Fibroblast of pulmonary artery (primary cell): ENCODE data around the gene FABP2.
"Not testable (repeated sequence)": the region's sequence is repeated elsewhere in the genome, so short reads cannot be mapped to it uniquely, and the experiment has no call there.

ENCODE experiments used
- DNase-seq: peaks from one replicate; pipeline ENCODE4 v3.0.0-alpha.2; 2010; ENCODE audit warnings: low read depth
- H3K4me3 ChIP-seq: replicated peaks from 2 replicates; pipeline ENCODE4 v1.5.1; 2011; ENCODE audit warnings: low read depth, mild to moderate bottlenecking, control low read depth, low read length, moderate library complexity
- TF ChIP-seq, protein P1 (sequence below): IDR thresholded peaks from 2 replicates; pipeline ENCODE4 v1.5.1; 2011; ENCODE audit warnings: mild to moderate bottlenecking, control low read depth, low read length, inconsistent platforms; ENCODE audit errors: missing control alignments

The FABP2 gene

DNA sequence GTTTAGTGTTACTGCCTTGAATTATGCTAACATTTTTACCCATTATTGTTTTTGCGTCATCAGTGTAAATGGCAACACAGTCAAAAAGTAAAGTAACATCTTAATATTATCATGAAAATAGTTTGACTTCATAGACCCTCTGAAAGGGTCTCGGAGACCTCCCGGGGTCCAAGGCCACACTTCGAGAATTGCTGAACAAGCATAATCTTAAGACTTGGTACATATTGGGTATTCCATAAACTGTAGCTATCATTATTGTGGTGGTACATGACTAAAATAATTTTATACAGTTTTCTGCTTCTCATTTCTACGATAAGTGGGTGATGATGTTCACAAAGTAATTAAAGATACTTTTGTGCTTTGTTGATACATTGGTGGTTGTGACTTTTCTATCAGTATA lies 32.6 kb downstream of the FABP2 start:
- no peak for DNase-seq
- no peak overlapping the region for H3K4me3 ChIP-seq
- TF ChIP-seq, protein P1, sequence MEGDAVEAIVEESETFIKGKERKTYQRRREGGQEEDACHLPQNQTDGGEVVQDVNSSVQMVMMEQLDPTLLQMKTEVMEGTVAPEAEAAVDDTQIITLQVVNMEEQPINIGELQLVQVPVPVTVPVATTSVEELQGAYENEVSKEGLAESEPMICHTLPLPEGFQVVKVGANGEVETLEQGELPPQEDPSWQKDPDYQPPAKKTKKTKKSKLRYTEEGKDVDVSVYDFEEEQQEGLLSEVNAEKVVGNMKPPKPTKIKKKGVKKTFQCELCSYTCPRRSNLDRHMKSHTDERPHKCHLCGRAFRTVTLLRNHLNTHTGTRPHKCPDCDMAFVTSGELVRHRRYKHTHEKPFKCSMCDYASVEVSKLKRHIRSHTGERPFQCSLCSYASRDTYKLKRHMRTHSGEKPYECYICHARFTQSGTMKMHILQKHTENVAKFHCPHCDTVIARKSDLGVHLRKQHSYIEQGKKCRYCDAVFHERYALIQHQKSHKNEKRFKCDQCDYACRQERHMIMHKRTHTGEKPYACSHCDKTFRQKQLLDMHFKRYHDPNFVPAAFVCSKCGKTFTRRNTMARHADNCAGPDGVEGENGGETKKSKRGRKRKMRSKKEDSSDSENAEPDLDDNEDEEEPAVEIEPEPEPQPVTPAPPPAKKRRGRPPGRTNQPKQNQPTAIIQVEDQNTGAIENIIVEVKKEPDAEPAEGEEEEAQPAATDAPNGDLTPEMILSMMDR, result no peak

DNA sequence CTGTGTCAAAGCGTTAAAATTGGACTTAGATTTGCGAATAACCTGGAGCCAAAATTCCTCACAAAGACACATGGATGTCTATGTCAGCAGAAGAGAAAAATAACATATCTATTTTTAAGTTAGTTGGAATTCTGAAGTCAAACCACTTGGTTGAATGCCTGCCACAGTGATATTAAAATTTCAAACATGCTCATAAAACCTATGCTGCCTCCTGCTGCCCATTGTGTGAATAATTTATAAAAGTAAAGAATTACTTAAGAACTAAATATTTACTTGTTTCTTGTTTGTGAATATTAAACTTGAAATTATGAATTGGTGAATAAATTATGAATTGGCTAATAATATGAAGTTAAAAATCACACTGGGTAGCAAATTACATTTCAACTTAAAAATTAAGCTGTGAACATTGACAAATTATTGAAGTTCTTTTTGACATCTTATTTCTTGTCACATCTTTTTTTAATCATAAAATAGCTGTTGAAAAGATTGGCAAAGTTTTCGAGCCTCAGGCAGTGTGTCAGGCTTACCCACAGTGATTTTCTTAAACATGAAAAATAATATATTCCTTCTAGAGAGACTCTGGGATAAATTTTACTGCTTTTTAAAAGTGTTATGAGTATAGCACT lies 35.4 kb downstream of the FABP2 start:
- no peak overlapping the region for H3K4me3 ChIP-seq
- TF ChIP-seq, protein P1, result peak; percentile 52
- DNase-seq, result peak; percentile 88

DNA sequence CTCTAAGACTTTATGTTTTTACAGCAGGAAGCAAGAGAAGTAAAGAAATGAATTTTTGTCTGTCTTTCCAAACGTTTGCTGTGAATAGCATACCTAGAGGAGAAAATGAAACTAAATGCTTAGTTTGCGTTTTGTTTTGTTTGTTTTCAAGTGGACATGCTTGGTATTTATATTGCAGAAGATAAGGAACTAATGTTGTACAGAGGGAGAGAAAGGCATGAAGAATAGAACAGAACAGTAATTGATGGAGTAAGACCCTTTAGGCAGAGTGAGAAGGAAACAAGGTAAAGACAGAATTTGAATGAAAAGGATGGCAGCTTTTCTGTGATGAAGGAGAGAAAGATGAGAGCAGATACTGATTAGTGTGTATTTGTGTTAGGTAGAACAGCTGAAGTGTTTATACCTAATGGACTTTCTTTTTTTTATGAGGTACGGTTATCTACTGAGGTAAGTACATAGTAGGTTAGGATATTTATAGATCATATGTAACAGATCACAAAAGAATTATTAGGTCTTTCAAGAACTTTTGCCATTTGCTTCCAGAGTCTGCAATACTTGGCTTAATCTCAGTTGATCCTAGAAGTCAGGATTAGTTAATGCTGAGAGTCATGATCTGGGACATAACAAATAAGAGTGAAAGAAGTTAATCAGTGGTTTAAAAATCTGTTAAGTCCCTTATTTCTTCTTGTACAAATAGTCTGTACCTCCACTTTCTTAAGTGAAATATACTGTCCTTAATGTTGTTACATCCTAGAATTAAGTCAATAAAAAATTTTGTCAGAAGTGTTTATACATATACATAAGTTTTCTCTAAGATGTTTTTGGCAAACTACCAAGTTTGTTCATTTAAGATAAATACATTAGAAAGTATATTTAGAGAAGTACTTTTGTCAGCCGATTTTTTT lies 36.8 kb downstream of the FABP2 start:
- DNase-seq, result peak; percentile 36
- peak overlapping the region; percentile 39 for H3K4me3 ChIP-seq
- TF ChIP-seq, protein P1, result peak; percentile 4

DNA sequence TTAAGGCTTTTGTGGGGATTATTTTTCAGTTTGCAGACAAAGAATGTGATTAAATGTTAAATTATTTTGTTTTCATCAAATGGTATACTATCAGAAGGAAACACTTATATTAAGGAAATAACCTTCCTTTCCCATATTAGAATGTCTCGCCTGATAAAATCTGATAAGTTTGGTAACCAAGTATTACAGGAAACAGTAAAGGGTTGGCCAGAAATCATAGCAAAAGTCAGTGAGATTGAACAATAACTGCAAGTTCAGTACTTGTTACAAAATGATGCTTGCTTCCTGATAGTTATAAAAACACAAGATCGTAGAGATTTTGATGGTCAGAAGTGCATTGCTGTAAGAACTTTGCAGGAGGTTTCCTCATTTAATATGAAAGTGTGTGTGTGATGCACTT lies 40.5 kb downstream of the FABP2 start:
- TF ChIP-seq, protein P1, result no peak
- DNase-seq, result peak; percentile 37
- H3K4me3 ChIP-seq, result no peak overlapping the region

DNA sequence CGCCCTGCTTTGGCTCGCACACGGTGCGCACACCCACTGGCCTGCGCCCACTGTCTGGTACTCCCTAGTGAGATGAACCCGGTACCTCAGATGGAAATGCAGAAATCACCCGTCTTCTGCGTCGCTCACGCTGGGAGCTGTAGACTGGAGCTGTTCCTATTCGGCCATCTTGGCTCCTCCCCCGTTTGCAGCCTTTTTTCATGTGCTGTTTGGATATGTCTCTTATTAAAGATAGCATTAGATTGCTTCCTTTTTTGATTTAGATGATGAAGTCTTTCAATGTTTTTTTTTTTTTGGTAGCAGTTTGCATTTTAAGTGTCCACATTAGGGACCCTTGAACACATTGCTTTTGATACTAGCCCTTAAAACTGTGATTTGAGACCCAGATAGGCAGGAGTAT lies 42.0 kb downstream of the FABP2 start:
- not testable (repeated sequence) for DNase-seq, H3K4me3 ChIP-seq

DNA sequence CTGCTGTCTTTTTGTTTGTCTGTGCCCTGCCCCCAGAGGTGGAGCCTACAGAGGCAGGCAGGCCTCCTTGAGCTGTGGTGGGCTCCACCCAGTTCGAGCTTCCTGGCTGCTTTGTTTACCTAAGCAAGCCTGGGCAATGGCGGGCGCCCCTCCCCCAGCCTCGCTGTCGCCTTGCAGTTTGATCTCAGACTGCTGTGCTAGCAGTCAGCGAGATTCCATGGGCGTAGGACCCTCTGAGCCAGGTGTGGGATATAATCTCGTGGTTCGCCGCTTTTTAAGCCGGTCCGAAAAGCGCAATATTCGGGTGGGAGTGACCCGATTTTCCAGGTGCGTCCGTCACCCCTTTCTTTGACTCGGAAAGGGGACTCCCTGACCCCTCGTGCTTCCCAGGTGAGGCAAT lies 42.4 kb downstream of the FABP2 start:
- not testable (repeated sequence) for DNase-seq, H3K4me3 ChIP-seq

DNA sequence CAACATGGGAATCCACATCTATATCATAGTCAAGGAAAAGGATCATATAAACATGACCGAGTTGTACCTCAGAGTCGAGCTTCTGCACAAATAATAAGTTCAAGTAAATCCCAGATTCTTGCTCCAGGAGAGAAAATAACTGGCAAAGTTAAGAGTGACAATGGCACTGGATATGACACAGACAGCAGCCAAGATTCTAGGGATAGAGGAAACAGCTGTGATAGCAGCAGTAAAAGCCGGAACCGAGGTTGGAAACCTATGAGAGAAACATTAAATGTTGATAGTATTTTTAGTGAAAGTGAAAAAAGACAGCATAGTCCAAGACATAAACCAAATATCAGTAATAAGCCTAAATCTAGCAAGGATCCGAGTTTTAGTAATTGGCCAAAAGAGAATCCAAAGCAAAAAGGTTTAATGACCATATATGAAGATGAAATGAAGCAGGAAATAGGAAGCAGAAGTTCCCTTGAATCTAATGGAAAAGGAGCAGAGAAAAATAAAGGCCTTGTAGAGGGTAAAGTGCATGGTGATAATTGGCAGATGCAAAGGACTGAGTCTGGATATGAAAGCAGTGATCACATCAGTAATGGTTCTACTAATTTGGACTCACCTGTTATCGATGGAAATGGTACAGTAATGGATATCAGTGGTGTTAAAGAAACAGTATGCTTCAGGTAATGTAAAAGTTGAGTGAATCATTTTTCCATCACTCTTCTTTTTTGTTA lies 50.4 kb downstream of the FABP2 start:
- no peak overlapping the region for H3K4me3 ChIP-seq
- DNase-seq, result no peak
- TF ChIP-seq, protein P1, result no peak
